NCI-H345 (cell line): Measurements from ENCODE around the gene RASGRF2.
A peak's percentile ranks its signal among the peaks of the same experiment; 100 is the strongest.

Experiments used
- DNase-seq: peaks from one replicate; lab custom pipeline; 2025; lab: John Stamatoyannopoulos, UW

RASGRF2 gene

DNA sequence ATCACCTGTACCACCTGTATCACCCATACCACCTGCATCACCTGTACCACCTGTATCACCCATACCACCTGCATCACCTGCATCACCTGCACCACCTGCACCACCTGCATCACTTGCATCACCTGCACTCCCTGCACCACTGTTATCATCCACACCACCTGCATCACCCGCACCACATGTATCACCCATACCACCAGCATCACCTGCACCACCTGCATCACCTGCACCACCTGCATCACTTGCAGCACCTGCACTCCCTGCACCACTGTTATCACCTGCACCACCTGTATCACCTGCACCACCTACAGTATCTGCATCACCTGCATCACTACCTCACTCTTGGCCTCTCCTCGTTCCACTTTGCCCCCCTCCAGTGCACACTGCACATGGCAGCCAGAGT, 209.8 kb downstream of the RASGRF2 start:
- DNase-seq = no peak

DNA sequence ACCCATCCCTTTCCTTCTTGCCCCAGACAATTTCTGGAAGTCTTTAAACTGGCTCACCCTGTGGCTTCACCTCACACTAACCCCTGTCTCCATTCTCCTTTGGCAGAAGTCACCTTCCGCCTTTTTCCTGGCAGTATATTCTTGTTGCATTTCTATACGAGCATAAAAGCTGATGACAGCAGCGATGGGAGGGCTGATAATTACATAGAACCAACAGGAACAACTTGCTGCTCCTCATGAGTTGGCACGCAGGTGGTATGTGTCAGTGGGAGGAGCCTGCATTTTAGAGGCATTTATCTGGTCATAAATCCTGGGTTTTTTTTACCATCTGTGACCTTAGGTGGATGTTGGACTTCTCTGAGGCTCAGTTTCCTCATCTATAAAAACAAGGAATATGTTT, 211.6 kb downstream of the RASGRF2 start:
- DNase-seq = no peak

DNA sequence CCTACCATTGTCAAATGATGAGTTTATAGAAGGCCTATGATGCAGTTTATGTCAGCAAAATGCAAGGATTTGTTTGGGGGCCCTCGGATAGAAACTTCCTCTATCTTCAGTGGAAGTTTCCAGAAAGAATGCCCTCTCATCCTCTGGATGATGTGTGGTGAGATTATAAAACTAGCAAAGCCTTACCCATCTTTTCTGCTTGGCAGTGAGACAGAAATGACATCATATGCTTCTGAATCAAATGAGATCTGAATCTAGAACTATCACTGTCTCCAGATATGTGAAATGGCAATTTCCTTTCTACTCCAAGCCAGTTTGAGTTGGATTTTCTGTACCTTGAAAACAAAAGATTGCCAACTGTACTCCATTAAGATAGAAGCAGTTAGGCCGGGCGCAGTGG, 212.5 kb downstream of the RASGRF2 start:
- DNase-seq = no peak

DNA sequence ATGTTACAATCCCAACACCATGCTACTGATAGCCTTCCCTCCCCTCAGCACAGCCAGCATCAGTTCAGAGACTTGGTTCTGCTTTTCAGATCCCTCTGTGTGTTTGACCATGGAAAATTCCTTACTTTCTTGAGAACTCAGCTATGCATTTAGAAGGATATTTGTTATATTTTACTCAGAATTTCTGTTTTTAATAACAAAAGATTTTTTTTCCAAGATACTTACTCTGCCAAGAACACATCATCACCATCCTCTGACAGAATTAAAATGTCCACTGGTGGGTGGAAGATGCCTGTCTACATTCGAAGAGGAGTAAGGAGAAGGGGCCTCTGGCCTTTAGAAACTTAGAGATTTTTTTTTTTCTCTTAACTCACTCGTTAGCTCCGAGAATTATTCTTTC, 216.9 kb downstream of the RASGRF2 start:
- DNase-seq = no peak

DNA sequence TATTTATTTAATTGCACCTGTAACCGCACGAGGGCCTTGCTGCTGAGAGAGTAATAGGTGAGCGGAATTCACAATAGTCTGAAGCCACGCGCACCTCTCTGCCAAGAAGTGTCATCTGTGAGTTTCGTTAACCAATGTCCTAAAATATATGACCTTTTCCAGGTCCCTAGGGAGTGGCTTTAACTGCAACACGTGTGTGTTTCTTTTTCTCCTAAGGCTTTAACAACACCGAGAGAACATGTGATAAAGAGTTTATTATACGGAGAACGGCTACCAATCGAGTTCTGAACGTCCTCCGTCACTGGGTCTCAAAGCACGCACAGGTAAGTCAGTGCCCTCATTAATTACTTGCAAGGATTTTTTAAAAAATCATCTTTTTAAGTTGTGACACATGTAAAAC, 219.8 kb downstream of the RASGRF2 start:
- no peak for DNase-seq

DNA sequence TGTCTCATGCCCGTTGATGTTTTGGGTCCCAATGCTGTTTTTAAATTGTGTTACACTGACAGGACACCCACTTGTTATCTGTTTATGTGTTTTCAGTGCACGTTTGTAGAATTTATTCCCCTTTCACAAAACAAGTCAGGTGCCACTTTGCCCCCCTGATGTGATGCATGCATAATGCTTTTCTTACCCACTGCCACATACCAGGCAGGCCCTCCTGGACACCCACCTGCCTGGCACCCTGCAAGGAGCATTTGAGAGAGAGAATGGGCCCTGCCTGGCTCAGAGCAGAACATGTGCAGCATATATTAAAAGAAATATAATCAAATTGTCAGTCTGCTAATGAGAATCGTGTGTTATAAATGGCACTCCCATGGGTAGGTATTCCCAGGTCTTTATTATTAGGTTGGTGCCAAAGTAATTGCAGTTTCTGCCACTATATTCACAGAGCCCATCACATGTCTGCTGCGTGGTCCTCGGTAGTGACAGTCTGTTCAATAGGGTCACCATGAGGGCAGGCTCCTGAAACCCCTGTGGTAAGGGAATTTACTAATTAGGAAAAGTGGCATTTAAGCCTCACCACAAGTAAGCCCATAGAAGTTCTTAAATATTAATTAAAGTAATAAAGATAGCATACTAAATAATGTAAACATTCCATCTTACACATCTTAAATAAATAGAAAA, 220.8 kb downstream of the RASGRF2 start:
- DNase-seq = peak; percentile 56

DNA sequence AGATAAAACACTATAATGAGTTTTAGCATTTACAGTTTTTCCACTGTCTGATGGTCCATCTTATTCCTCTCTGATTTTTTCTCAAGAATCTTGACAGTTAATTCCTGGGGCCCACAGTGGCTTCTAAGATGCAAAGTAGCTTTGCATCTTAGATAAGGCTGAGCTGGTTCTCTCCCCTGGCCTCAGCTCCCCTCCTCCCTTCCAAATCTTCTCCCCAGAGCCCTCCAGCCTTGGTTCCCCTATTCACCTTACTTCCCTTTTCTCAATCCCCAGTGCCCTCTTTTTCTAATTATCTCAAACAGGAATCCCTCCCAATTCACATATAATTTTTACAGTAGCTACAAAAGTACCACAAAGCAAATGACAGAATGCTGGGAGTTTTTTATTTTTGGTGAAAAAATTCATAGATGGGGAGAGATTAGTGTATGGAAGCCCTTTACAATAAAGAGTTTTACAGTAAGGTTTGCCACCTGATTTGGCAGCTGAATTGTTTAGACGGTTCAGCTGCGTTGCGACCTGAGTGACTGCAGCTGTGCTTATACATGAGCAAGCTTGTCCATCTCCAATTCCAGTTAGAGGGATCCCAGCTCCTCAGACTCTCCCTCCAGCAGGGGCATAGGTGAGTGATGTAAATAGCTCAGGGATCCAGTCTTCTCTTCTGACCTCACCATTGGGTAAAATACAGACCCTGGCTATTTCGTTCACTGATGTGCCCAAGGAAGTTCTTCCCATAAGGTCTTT, 221.6 kb downstream of the RASGRF2 start:
- DNase-seq = peak; percentile 63

DNA sequence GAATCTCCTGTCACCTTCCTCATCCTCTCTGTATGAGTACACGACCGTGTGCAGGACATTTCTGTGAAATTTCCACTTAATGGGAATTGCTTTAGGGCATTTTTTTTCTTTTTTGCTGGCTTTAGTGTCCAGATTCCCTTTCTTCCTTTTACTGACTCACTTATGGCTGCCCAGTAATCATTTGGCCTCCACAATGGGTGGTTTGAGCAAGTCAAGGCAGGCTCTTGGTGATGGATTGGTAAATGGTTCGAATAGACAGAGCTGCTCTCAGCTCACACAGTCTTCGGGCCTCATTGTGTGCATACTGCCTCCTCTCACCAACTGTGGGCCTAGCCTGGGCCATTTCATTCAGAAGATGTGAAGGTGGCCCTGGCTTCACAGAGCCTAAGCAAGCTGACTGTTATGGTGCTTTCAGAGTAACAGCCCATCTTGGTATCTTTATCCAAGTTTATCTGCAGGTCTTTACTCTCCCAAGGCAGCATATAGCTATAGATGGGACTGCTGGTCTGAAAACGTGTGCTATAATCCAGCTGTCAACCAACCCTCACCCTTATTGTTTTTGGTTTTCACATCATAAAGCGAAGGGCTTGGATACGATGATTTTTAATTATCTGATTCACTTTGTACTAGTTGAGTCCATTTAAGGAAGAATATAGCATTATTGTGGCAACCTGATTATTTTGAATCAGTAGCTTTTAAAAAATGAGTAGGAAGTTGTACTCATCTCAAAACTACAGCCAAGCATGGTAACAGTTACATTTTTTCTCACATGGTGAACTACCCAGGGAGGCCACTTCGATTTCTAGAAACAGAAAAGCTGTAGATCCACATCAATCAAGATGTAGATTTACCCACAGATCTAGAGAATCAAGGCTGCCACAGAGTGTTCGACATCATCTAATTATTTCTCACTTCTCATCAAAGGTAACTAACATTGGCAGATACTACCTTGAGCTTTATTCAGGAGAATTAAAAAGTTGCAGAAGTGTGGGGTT, 222.5 kb downstream of the RASGRF2 start:
- no peak for DNase-seq

DNA sequence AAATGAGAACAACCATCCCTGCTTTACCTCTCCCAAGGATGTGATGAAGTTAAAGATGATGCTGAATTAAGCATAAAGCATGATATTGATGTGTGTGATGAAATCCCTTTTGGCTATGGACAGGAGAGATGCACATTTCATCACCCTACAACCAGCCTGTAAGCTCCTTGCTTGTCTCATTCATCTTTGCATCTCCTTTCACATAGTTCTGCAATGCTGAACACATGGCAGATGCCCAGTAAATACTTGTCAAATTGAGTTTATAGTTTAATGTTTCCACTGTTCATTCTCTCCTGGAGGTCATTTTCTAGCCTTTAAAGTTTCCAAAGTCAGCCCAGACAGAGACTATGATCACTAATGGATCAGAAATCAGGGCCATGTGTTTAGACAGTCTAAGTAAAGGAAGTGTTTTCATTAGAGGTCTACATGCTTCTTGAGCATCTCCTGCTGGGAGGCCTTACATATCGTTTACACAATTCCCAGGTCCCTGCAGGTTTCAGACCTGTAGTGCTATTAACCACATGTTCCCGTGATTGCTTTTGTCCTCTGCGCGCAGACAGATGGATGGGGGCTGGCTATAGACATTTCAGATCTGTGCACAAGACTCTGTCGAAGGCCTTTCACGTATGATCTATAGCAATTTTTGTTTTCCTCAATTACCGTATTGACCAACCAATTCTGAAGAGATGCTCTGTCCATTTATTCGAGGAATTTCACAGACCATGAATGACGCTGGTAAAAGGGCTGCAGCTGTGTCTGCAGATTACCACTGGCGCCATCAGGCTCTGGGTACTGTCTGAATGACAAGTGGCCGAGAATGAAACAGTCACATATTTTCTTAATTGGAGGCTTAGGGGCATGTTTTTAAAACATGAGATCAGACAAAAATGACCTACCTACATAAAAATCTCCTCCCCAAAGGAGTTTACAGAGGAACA, 223.9 kb downstream of the RASGRF2 start:
- DNase-seq = peak; percentile 38

DNA sequence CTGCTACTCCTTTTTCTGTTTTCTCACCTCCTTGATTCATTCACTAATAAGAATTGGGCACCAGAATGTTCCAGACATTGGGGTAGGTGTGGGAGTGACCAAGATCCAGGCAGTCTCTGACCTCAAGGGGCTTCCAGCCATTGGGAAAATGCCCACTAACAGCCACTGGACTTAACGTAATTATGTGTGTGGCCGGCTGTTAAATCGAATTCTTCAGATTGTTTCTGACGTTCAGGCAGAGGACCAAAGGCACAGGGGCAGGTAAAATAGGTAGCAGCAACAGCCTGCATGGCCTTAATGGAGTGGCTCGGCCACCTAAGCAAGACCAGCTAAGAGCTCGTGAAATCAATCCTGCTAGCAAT, 224.6 kb downstream of the RASGRF2 start:
- no peak for DNase-seq

DNA sequence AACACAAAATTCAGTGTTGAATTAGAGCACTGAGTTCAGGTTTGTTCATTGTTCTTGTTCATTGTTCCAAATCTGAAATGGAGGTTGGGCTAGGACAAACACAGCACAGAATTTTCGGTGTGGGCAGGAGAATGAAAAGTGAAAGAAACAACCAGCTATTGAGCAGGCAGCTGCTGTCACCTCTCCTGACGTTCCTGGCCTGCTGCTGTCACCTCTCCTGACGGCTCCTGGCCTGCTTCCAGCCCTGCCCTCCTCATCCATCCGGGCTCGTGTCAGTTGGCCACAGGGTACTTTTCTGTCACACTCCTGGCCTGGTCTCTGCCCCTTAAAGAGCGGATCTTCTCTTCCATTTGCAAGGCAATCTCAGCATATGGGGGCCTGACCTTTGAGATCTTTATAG, 227.7 kb downstream of the RASGRF2 start:
- DNase-seq = peak; percentile 81

DNA sequence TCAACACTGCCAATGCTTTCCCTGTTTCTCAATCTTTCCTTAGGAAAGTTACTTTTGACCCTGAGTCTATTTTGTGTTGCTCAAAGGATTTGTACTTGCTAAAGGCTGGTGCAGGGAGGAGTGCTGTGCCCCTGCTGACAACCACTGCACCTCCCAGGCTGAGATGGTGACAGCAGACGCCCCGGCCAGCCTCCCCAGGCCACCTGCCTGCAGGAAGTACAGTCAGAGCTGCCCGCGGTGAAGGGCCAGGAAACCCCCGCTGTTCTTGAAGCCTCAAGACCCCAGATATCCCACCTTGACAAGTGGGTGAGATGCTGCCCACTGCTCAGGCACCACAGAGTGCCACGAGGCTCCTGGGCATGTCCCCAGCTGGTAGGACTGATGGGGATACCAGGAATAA, 228.8 kb downstream of the RASGRF2 start:
- no peak for DNase-seq

DNA sequence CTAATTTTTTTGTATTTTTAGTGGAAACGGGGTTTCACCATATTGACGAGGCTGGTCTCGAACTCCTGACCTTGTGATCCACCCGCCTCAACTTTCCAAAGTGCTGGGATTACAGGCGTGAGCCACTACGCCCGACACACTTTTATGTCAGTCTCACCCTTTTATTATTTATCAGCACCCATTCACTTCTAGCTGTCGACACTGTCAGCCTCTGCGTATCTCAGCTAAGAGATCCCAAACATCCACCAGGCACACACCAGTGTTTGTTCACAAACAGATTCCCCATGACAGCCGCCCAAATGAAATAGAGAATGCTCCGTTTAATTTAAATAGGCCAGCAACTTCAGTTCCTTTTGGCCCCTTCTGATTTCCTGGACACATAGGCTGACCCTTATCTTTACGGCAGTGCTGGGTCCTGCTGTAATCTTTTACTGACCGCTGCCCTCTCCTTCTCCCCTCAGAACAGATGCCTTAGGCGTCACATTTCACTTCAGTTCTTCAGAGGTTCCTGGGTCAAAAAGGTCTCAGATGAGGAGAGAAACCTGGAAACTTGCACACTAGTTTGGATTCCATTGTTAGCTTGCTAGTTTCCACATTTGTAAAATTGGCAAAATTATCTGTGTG, 229.8 kb downstream of the RASGRF2 start:
- no peak for DNase-seq

DNA sequence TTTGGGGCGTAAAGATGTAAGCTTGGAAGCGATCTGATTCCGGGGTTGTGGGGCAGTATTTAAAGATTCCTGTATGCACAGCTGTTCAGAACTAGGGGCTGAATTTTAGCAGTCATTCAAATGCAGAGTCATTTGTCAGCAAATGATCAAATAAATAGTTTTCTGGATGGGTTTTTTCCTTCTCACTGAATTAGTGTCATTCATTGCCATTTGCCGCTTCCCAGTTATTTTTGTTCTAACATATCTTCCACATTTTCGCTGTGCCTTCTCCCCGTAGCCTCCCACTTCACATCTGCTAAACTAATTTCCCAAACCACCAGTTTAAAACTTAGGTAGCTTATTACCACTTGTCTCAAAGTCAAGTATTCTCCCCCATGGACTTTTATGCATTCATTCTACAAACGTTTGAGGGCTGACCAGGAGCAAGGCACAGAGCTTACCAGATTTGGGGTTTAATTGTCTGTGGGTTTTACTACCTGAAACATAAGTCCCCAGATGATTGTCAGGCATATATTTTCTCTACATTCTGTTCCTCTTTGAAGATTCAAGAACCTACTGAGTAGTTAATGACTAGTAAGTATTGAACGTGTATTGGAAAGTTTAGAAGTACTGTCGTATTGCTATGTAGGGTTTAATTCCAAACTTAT, 231.7 kb downstream of the RASGRF2 start:
- DNase-seq = no peak

DNA sequence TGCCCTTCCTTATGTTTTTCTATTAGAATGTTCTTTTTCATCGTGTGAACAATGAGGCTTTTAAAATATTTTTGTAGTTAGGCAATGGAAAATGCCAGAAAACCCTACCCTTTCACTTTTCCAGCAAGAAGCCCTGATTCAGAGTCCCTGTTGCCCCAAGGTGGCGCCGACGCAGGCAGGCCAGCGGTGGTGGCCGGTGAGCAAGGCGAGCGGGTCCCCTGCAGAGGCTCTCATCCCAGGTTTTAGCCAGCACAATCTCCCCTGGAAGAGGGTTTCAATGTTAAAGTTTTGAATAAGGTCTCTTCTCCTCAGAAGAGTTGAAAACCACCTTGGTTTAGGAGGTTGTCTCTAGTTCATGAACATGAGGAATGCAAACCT, 232.2 kb downstream of the RASGRF2 start:
- no peak for DNase-seq

DNA sequence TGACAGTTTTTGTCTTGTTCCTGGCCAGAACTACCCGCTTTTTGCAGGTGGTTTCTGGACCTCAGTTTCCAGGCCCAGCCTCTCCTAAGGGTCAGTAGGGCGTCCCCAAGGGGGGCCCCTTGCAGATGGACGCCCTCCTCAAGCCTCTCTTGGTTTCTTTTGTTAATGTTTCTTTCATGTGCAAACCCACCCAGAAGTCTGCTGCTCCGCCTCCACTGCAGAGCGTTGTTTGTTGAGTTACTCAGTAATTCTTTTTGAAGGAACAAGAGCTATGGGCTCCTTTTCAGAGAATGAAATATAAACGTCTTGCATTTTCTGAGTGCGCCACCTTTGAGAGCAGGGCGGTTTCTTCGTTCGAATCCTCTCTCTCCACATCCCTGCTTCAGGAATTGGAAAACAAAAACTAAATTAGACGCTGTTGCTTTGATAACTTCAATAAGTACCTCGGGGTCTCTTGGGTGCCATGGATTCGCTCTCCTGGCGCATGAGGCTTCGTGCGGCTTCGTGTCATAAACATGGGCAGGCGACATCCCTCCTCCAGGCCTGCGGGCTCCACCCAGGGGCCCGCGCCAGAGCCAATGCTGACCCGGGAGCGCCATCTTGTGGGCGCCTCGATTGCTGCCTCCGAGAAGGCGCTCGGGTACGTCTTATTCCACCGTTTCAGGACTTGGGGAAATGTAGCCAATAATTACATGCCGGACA, 234.6 kb downstream of the RASGRF2 start:
- DNase-seq = peak; percentile 77

DNA sequence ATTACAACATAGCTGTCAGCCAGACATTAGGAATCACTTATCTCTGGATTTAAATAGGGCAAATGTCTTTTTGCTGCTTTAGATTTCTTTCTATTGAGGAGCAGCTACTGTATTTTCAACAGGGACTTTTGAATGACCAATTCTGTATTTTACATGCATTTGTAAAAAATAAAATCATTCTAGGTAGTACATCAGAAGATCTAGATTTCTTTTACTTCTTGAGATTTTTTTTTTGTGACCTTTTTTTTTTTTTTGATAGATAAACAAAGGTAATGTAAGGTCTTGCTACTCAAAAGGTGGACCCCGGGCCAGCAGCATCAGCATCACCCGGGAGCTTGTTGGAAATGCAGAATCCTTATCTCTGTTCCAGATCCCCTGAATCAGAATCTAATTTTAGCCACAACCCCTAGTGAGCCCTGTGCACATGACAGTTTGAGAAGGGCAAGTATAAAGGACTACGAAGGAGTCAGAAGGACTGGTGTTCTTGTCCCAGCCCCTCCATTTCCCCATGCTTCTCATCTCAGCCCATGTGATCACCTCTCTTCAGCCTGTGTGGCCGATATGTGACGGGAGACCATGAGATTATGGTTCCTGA, 235.3 kb downstream of the RASGRF2 start:
- no peak for DNase-seq

DNA sequence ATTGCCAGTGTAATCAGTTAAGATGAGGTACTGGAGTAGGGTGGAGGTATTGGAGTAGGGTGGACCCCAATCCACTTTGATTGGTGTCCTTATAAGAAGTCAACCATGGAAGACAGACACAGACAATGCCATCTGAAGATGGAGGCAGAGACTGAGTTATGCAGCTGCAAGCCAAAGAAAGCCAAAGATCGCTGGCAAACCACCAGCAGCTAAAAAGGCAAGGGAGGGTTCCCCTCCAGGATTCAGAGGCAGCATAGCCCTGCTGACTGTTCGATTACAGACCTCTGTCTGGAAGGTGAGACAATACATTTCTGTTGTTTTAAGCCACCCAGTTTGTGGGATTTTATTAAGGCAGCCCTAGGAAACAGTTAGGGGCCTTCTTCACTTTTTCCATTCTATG, 242.5 kb downstream of the RASGRF2 start:
- DNase-seq = no peak

DNA sequence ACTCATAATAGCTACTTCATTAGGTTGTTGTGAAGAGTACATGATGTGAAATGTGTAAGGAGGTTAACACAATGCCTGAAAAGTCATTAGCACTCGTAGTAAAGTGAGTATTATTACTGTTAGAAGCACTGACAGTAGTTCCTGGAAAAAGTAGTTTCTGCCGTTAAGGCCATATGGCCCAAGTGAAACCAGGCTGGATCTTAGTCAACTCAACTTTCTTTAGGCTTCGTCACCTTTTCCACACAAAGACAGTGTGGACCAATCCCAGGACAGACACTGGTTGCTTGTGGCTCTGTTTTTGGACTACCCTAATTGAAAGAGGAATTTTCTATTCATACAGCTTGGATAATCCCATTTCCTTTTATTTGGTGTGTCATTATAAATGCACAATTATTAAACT, 243.6 kb downstream of the RASGRF2 start:
- no peak for DNase-seq

DNA sequence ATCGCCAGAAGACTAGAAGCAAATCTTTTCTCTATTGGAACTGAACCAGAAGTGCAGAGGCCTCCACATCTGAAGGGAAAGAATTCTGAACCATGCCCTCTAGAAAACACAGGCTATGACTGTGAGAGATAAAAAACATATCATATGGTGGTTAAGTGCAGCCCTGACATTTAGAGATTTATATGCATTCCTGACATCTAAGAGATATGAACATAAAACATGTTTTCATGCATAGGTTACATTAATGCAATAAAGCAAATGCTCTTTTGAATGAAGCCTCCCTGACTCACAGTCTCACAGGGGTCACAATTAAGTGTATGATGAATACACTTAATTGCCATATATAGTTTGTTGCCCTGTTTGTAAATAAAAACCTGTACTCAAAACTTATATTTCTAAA, 244.0 kb downstream of the RASGRF2 start:
- no peak for DNase-seq
